ENCODE measurements around the gene KCNIP2. TPM values are rescaled to one million over a fixed set of nuclear protein-coding genes. Genes with fewer than 3 reads are reported as not detected.
A peak's percentile ranks its signal among the peaks of the same experiment; 100 is the strongest.

KCNIP2 gene
- total RNA-seq, 1 experiment from 2014 or later: 3.0 TPM

- peak; percentile 58 for DNase-seq
- Histone ChIP-seq H3K9ac (ENCODE audit: extremely low read depth, insufficient read length, low read length) (no peak overlapping the region), H4K20me1 (ENCODE audit: control insufficient read depth, insufficient read depth, insufficient read length) (peaks cover 2% of the 10 kb centered on the region), H3K27ac (ENCODE audit: insufficient read length, low read depth, low read length) (no peak overlapping the region), H3K9me3 (ENCODE audit: control insufficient read depth, low read depth, low read length) (no peaks in the 10 kb centered on the region), H3K4me1 (ENCODE audit: insufficient read depth, low read length) (peaks cover 5% of the 10 kb centered on the region; the same call in 1 of the 2 replicates), H2BK120ac (ENCODE audit: low read depth, low read length, poor library complexity, severe bottlenecking) (no peak overlapping the region), H2AK5ac (ENCODE audit: insufficient read length, low read length) (no peak overlapping the region), H3K79me2 (ENCODE audit: insufficient read depth, low read length) (peaks cover 2% of the 10 kb centered on the region; the same call in 1 of the 2 replicates), H3K4me2 (ENCODE audit: insufficient read depth, insufficient read length, low read length) (peak overlapping the region; percentile 72), H3K18ac (ENCODE audit: insufficient read length, low read depth, low read length) (no peak overlapping the region), H2BK12ac (ENCODE audit: insufficient read length, low read depth, low read length) (no peak overlapping the region), H2BK5ac (ENCODE audit: insufficient read length, low read length) (no peak overlapping the region), H2AFZ (ENCODE audit: low read length) (no peak overlapping the region), H2BK20ac (ENCODE audit: low read depth, low read length, poor library complexity, severe bottlenecking) (no peak overlapping the region), H3K56ac (ENCODE audit: insufficient read length, low read depth, low read length) (no peak overlapping the region), H3K14ac (ENCODE audit: insufficient read depth, low read length) (no peak overlapping the region), H3K23ac (ENCODE audit: insufficient read length, low read depth, low read length) (no peak overlapping the region), H3T11ph (ENCODE audit: low read length) (no peak overlapping the region), H3K79me1 (ENCODE audit: insufficient read depth, low read depth, low read length, poor library complexity, severe bottlenecking) (no peaks in the 10 kb centered on the region), H4K91ac (ENCODE audit: insufficient read length, low read depth, low read length) (no peak overlapping the region), H3K4ac (ENCODE audit: low read depth, low read length) (no peak overlapping the region), H3K27me3 (ENCODE audit: insufficient read depth, low read length) (peaks cover 23% of the 10 kb centered on the region; the same call in 1 of the 2 replicates), H4K5ac (ENCODE audit: insufficient read length, low read depth, low read length) (no peak overlapping the region), H4K8ac (replicated peaks; ENCODE audit: insufficient read length, low read depth, low read length) (no peak overlapping the region), H3K23me2 (ENCODE audit: insufficient read length, low read depth, low read length, poor library complexity, severe bottlenecking) (peaks cover 33% of the 10 kb centered on the region), H2BK15ac (ENCODE audit: low read depth, low read length) (no peak overlapping the region)
- Mint-ChIP-seq H3K4me3 (peak overlapping the region; percentile 40 to 62; a peak in 3 of 5 replicates), H3K27ac (no peak overlapping the region; a peak in 1 of 7 replicates), H3K9me3 (no peaks in the 10 kb centered on the region; a peak in 1 of 5 replicates), H3K27me3 (ENCODE audit: low read depth) (peaks cover 34% of the 10 kb centered on the region), H3K36me3 (ENCODE audit: insufficient read depth in 1 of 3, low read depth in 3 of 3) (peaks cover 6 to 18% (median 6%) of the 10 kb centered on the region in 3 experiments; a peak in 6 of 7 replicates), H3K4me1 (peaks cover 41 to 62% of the 10 kb centered on the region in 2 experiments)
- WGBS (ENCODE audit: extremely low coverage, insufficient read length, low lambda C conversion rate): no CpG with 5 or more reads among the region's 17 CpGs
- TF ChIP-seq CTCF (conservative IDR thresholded peaks at IDR 0.05): peak; percentile 17; the same call in 1 of the 3 replicates
Observed at GRCh38 chr10:101780187-101780817, 63.3 kb downstream of the KCNIP2 start.

Measured in H9 (cell line).